GM12872 (cell line): ENCODE measurements around the gene PLXNA2.

Source experiments
- TF ChIP-seq, protein P1 (sequence below): IDR thresholded peaks from 3 replicates; pipeline ENCODE4 v1.5.1; 2011; ENCODE audit warnings: low read depth, mild to moderate bottlenecking, low read length, moderate library complexity; ENCODE audit not compliant: insufficient read depth

The PLXNA2 gene

GRCh38 chr1:208120431-208120790 lies 123.8 kb downstream of the PLXNA2 start:
- TF ChIP-seq, protein P1, sequence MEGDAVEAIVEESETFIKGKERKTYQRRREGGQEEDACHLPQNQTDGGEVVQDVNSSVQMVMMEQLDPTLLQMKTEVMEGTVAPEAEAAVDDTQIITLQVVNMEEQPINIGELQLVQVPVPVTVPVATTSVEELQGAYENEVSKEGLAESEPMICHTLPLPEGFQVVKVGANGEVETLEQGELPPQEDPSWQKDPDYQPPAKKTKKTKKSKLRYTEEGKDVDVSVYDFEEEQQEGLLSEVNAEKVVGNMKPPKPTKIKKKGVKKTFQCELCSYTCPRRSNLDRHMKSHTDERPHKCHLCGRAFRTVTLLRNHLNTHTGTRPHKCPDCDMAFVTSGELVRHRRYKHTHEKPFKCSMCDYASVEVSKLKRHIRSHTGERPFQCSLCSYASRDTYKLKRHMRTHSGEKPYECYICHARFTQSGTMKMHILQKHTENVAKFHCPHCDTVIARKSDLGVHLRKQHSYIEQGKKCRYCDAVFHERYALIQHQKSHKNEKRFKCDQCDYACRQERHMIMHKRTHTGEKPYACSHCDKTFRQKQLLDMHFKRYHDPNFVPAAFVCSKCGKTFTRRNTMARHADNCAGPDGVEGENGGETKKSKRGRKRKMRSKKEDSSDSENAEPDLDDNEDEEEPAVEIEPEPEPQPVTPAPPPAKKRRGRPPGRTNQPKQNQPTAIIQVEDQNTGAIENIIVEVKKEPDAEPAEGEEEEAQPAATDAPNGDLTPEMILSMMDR: no peak

GRCh38 chr1:208118841-208119606 lies 125.2 kb downstream of the PLXNA2 start:
- TF ChIP-seq, protein P1: no peak

DNA sequence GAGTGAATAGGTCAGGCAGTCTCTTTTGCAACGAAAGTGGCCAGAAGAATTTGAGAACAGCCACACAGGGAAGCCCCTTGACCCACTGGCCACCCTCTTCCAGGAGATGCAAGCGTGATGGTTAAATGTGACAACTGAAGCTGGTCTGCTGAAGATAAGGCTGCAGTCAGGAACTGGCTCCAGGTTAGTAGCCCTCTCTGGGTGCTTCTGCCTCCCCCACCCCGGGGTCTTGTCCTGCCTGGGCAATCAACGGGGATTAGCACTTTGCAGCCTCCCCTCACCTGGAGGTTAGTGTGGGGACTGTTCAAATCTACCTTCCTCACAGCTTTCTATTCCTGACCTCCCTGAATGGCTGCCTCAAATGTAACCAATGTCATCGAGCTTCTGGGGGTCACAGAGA lies 125.9 kb downstream of the PLXNA2 start:
- TF ChIP-seq, protein P1: no peak

DNA sequence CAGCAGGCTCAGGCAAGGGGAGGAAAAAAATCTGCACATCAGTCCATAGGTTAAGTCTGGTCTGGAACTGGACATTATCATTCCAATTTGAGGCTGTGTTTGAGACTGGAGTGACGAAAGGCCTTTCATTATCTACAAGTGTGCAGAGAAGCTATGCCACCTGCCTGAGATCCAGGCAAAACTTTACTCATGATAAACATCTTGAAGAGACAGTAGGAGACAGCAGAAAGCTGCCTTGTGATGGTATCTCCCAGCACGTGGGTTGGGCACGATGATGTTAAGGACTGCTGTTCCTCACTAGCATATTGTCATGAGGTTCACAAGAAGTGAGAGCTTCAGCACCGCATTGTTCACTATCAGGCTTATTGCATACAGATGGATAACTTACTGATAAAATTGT lies 126.4 kb downstream of the PLXNA2 start:
- TF ChIP-seq, protein P1: no peak

DNA sequence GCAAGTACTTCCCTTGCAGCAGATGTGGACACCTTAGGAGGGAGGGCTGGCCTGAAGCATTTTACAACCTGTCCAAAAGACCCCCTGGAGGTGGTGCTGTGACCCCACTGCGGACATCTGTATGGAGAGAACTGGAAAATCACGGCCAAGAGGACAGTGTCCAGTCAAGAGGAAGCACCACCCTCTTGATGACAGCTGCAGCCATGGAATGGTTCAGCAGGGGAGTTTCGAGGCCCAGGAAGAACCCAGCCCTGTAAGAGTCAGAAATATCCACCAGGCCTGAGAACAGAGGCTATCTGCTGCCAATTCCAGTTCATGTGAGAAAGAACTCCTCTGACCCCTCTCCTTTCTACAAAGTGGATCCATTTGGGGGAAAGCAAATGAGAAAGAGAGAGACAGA lies 126.8 kb downstream of the PLXNA2 start:
- TF ChIP-seq, protein P1: no peak

- TF ChIP-seq, protein P1: no peak
These were observed 128.1 kb downstream of the PLXNA2 start for GRCh38 chr1:208115924-208116640.

- TF ChIP-seq, protein P1: no peak
These were observed 131.2 kb downstream of the PLXNA2 start for GRCh38 chr1:208113011-208113410.
